GM19043 (cell line): ENCODE results near the gene HLF.

Experiments
- ATAC-seq: cut with Tn5 transposase; IDR thresholded peaks from one replicate; pipeline ENCODE4 v1.9.1; 2021; ENCODE audit warnings: low read depth; ENCODE audit not compliant: unreplicated experiment

HLF gene

GRCh38 chr17:55304171-55304859, 39.6 kb downstream of the HLF start:
- ATAC-seq: no peak

- ATAC-seq: no peak
These were observed 40.7 kb downstream of the HLF start for GRCh38 chr17:55305321-55306087.

- no peak for ATAC-seq
These were observed 43.1 kb downstream of the HLF start for GRCh38 chr17:55307879-55308278.

GRCh38 chr17:55308613-55309391, 44.0 kb downstream of the HLF start:
- ATAC-seq: no peak

- ATAC-seq: no peak
These were observed 47.1 kb downstream of the HLF start for GRCh38 chr17:55311767-55312375.

- ATAC-seq: no peak
These were observed 48.1 kb downstream of the HLF start for GRCh38 chr17:55312852-55313251.

GRCh38 chr17:55314061-55314783, 49.5 kb downstream of the HLF start:
- no peak for ATAC-seq

GRCh38 chr17:55314784-55315491, 50.2 kb downstream of the HLF start:
- no peak for ATAC-seq

GRCh38 chr17:55316499-55316898, 51.7 kb downstream of the HLF start:
- no peak for ATAC-seq

GRCh38 chr17:55317284-55317683, 52.5 kb downstream of the HLF start:
- ATAC-seq: no peak

- ATAC-seq: no peak
These were observed 53.3 kb downstream of the HLF start for GRCh38 chr17:55318081-55318480.

GRCh38 chr17:55318715-55319487, 54.1 kb downstream of the HLF start:
- no peak for ATAC-seq

- no peak for ATAC-seq
These were observed 55.3 kb downstream of the HLF start for GRCh38 chr17:55319933-55320593.

- ATAC-seq: no peak
These were observed 56.0 kb downstream of the HLF start for GRCh38 chr17:55320594-55321426.

GRCh38 chr17:55321427-55322060, 56.8 kb downstream of the HLF start:
- ATAC-seq: no peak

GRCh38 chr17:55322453-55322985, 57.8 kb downstream of the HLF start:
- ATAC-seq: no peak
